Frontal cortex (tissue), 4 donors: ENCODE measurements around the gene PIP4K2A. TPM values are rescaled to one million over a fixed set of nuclear protein-coding genes. Genes with fewer than 3 reads are reported as not detected.
"Not testable (repeated sequence)": the region's sequence is repeated elsewhere in the genome, so short reads cannot be mapped to it uniquely, and the experiment has no call there.

Experiments
- DNase-seq, 2 donors: peaks; one replicate each; pipeline ENCODE4 v3.0.0; 2012; ENCODE audit warnings: low spot score in 2 of 2
- FAIRE-seq: peaks from 2 replicates; lab custom pipeline; 2012; peaks lifted over from hg19 to GRCh38; lab: Jason Lieb, UNC
- total RNA-seq: library from RNA; depleted of rRNA; stranded (reverse); fragments of >200 nt; gene quantifications from one replicate; pipeline ENCODE4 v1.2.3, GENCODE V29; 2014
- donor health status: control.
- donor health status: control.
- donor health status: control.

The PIP4K2A gene
- total RNA-seq, 1 donor from 2014 or later = 56.7 TPM

- FAIRE-seq (no peak), DNase-seq (no peak)
Observed at GRCh38 chr10:22501863-22502262, 212.5 kb downstream of the PIP4K2A start.

- FAIRE-seq = no peak
- DNase-seq = no peak
Observed at GRCh38 chr10:22501413-22501812, 213.0 kb downstream of the PIP4K2A start.

- no peak for DNase-seq
Observed at GRCh38 chr10:22500656-22501340, 213.6 kb downstream of the PIP4K2A start.

GRCh38 chr10:22499973-22500372, 214.4 kb downstream of the PIP4K2A start:
- not testable (repeated sequence) for DNase-seq, FAIRE-seq

More at GRCh38 chr10:22500656-22501340, 213.6 kb downstream of the PIP4K2A start:
- no peak for FAIRE-seq

- FAIRE-seq (no peak), DNase-seq (no peak)
Observed at GRCh38 chr10:22495396-22495795, 219.0 kb downstream of the PIP4K2A start.

- FAIRE-seq = no peak
- no peak for DNase-seq
Observed at GRCh38 chr10:22494007-22494406, 220.4 kb downstream of the PIP4K2A start.

GRCh38 chr10:22491931-22492615, 222.3 kb downstream of the PIP4K2A start:
- DNase-seq (no peak), FAIRE-seq (no peak)

GRCh38 chr10:22491480-22491879, 222.9 kb downstream of the PIP4K2A start:
- peak in 1 of 2 donors; percentile 31 for DNase-seq
- FAIRE-seq = no peak

- DNase-seq (no peak), FAIRE-seq (no peak)
Observed at GRCh38 chr10:22489975-22490374, 224.4 kb downstream of the PIP4K2A start.

- FAIRE-seq (no peak), DNase-seq (no peak)
Observed at GRCh38 chr10:22489467-22489866, 224.9 kb downstream of the PIP4K2A start.

- FAIRE-seq = no peak
- DNase-seq = no peak
Observed at GRCh38 chr10:22486431-22486830, 227.9 kb downstream of the PIP4K2A start.

Other genes with a start within 250 kb of the PIP4K2A start
- gene ARMC3, start 213.5 kb upstream of the PIP4K2A start, total RNA-seq = 3.3 TPM